ENCODE measurements around the gene PCIF1. TPM values are rescaled to one million over a fixed set of nuclear protein-coding genes. Genes with fewer than 3 reads are reported as not detected.
A peak's percentile ranks its signal among the peaks of the same experiment; 100 is the strongest.
"Not testable (repeated sequence)": the region's sequence is repeated elsewhere in the genome, so short reads cannot be mapped to it uniquely, and the experiment has no call there.

The PCIF1 gene
- 22.3 TPM for polyA plus RNA-seq (ENCODE audit: insufficient read length)

DNA sequence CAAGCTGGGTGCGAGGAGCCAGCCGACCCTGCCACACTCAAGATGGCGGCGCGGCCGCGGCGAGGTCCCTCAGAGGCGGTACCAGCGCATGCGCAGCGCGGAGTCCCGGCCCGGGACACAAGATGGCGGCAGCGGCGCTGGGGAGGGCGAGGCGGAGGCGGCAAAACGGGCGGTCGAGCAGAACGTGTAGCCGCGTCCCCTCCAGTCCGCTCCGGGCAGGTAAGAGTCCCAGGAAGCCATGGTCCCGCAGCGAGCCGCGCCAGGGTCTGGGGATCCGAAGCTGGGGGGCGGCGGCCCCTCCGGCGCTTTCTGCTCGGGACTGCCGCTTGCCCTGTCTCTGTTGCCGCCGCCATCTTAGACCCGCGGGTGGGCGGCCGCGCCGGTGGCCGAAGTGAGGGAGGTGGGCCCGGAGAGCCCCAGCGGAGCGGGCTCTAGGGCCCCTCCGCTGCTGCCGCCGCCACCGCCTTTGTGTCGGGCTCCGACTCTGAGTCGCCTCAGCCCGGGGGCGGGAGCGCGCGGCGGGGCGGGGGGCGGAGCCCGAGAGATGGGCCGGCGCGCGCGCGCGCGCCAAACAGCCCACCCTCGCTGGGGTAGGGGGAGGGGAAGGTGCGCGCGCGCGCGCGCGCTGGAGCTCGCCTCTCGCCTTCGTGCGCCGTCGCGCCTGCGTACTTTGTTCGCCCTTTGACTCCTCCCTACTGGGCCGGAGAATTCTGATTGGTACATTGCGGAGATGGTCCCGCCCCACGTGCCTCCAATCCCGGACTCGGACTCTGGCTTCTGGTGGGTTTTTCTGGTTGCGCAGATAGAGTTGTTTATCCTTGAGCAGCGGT, at the start of gene PCIF1:
Gene PCIF1 (plus strand): TSS at position 98 of the 830 bp plus-strand sequence. CDS start 4,317 bp downstream, outside the sequence.
- DNase-seq (ENCODE audit: low read depth) = peak; percentile 98

DNA sequence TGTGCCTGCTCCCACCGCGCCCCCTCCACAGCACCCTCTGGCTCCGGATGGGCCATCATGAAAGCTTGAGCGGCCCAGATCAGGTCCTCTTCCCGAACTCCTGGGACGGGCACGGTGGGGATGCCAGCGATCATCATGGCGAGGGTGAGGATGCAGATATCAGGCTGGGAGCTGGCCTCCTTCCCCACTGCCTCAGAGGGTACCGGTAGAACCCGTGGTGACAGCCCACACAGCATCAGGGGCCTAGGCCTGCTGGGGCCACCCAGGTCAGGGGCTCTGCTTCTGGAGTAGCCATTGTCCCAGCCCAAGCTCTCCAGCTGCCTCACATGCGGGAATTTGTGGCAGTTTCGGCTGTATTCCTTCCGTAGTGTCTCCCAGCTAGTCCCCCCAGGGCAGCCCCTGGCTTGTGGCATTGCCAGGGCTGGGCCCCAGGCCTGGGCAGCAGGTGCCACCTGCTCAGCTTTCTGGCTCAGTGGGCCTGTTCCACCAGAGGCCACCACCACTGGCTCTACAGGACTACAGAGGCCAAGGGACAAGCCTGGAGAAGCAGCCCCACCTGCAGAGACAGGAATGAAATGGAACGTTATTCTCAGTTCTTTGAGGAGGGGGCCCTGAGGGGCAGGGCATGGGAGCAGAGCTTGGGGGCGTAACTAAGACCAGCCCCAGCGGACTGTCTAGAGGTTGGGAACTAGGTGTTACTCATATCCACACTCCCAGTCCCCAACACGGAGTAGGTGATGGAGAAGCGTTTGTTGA, 47.7 kb upstream of the PCIF1 start:
- no peak for DNase-seq (ENCODE audit: low read depth)

DNA sequence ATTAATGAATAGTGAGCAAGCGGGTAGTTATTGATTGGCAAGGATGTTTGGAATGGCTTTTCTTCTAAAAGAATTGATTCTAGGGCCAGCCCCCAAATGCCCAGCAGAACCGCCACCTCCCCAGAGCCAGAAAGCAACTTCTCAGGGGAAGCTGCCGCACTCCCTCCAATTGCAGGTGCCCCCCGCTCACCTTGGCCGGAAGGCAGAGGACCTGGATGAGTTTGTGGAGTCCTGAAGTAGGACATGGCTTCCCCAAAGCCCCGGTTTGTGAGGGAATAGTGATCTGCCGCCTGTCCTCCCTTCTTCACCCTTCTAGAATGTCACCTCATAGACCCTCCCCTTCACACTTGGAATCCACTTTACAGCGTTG, 47.2 kb upstream of the PCIF1 start, which contains the start of gene SPATA25:
Gene SPATA25 (minus strand): TSS at position 277 of the 370 bp plus-strand sequence. CDS start 32 bp downstream, at position 245.
- DNase-seq (ENCODE audit: low read depth) = no peak

DNA sequence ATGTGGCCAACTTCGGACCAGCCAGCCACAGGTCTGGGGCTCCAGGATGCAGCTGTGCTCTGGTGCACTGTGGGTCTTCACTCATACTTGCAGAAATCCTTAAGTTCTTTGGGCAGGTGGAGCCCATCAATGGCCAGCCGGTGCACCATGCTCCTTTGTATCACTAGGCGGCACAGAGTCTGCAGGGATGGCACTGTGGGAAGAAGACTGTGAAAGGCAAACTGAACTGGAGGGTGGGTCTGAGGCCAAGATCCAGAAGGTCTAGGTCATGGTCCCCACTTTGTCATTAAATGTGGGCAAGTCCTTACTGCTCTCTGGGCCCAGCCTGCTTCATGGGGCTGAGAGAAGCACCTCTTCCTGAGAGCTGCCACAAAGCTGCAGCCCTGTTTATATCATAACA, 45.8 kb upstream of the PCIF1 start:
- DNase-seq (ENCODE audit: low read depth) = no peak

DNA sequence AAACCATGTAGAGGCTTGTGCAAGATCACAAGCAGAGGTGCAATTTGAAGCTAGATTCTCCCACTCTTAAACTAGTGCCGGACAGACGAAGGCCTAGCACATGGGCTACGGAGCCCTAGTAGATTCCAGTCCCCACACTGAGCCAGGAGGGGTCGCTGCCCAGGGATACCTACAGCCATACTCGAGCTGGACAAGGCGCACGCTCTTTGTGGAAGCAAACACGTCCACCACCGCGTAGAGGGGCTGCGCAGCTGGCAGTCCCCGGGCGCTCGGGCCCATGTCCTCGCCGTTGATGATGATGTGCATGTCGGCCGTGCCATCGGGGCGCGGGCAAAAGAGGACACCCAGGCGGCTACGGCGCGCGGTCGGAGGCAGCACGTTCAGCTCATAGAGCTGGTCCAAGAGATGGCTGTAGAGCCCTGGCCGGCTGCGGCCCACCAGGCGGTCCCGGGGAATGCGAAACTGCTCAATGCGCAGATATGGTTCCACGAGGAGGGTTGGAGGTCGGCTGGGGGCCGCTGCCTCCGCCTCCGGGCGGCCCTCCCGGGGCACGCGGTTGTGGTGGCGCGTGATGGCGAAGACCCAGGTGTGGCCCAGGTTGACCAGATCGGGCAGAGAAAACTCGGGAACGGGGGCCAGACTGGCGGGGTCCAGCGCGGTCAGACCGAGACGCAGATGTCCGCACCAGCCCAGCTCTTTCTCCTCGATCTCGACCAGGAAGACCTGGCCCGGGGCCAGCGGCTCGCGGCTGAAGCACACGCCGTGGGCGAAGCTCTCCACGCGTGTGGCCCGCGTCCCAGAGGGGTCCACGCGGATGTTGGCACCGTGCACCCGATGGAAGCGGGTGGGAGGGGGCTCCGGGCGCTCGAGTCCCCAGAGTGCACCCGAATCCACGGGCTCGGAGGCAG, 44.2 kb upstream of the PCIF1 start:
- DNase-seq (ENCODE audit: low read depth) = peak; percentile 70

DNA sequence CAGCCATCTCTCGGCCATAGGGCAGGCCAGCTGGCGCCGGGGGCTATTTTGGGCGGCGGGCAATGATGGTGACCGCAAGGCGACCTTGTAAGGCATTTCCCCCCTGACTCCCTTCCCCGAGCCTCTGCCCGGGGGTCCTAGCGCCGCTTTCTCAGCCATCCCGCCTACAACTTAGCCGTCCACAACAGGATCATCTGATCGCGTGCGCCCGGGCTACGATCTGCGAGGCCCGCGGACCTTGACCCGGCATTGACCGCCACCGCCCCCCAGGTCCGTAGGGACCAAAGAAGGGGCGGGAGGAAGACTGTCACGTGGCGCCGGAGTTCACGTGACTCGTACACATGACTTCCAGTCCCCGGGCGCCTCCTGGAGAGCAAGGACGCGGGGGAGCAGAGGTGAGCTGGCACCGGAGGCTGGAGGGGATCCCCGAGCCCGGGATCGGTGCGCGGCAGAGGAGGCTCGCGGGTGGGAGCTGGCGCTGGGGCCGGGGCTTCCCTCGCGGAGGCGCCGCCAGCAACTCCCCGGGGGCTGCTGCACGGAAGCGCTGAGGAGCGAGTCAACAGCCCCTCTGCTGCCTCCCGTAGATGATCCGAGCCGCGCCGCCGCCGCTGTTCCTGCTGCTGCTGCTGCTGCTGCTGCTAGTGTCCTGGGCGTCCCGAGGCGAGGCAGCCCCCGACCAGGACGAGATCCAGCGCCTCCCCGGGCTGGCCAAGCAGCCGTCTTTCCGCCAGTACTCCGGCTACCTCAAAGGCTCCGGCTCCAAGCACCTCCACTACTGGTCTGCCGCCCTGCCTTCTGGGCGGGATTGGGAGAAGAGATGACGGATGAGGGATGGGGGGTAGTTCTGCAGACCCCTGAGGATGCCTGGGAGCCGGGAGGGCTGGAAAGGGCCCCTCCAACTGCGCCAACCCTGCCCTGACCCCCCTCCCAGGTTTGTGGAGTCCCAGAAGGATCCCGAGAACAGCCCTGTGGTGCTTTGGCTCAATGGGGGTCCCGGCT, 43.2 kb upstream of the PCIF1 start, which contains the start of the genes CTSA and NEURL2:
Gene CTSA (plus strand): TSS at position 351 of the 999 bp plus-strand sequence. CDS start 234 bp downstream, at position 585.
Gene NEURL2 (minus strand): TSS at position 224 of the 999 bp plus-strand sequence. CDS start 217 bp downstream, at position 7.
- DNase-seq (ENCODE audit: low read depth) = peak; percentile 78

DNA sequence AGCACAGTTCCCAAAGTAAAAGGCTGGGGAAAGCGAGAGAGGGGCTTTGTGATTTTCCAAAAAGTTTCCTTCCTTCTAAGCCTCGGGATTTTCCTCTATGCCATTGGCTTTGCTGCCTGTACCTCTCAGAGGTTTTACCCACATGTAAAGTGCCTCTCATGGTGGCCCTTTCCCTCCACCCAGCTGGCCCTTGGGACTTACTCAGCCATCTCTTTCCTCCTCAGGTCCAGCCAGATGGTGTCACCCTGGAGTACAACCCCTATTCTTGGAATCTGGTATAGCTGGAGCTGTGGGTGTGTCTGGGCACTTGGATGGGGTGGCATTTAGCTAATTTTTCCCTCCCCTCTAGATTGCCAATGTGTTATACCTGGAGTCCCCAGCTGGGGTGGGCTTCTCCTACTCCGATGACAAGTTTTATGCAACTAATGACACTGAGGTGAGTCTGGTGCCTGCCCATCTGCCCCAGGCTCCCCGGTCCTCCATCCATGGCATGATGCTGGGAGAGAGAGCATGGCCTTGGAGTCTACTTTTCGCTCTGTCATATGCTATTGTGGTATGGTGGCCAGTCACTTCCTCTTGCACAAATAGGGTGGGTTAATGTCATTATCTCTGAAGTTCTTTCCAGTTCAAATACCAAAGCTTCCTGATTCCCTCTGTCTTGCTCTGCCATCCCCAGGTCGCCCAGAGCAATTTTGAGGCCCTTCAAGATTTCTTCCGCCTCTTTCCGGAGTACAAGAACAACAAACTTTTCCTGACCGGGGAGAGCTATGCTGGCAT, 42.2 kb upstream of the PCIF1 start:
- no peak for DNase-seq (ENCODE audit: low read depth)

DNA sequence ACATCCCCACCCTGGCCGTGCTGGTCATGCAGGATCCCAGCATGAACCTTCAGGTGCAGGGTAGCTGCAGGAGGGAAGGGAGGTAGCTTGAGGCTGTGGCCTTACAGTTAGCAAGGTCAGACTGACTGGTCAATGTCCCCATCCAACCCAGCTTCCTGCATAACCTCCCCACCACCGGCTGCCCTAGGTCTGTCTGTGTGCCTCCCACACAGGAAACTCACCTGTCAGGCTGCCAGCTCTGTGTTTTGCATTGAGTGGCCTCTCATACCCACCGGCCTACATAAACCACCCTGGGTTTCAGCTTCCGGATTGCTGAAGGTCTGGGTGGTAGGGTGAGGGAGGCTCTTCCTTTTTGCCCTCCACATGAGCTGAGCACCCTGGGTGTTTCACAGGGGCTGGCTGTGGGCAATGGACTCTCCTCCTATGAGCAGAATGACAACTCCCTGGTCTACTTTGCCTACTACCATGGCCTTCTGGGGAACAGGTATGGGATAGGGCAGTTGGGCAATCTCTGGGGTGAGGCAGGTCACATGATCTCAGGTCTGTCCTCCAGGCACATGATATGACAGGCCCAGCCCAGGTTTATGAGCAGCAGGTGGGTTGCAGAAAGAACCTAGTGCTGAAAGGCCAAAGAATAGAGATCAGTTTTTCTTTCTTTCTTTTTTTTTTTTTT, 41.5 kb upstream of the PCIF1 start:
- no peak for DNase-seq (ENCODE audit: low read depth)

DNA sequence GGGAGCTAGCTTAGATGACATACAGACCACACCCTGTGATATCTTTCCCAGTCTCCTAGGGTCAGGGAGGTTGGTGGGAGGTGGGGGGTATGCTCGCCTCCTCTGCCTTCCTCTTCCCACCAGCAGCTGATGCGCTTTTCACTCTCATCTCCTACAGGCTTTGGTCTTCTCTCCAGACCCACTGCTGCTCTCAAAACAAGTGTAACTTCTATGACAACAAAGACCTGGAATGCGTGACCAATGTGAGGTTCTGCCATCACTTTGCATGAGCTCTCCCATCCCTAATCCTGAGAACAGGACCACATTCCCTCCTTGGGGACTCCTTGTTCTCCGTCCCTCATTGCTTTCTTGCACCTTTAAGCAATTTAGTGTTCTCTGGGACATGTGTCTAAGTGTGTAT, 40.7 kb upstream of the PCIF1 start:
- no peak for DNase-seq (ENCODE audit: low read depth)

DNA sequence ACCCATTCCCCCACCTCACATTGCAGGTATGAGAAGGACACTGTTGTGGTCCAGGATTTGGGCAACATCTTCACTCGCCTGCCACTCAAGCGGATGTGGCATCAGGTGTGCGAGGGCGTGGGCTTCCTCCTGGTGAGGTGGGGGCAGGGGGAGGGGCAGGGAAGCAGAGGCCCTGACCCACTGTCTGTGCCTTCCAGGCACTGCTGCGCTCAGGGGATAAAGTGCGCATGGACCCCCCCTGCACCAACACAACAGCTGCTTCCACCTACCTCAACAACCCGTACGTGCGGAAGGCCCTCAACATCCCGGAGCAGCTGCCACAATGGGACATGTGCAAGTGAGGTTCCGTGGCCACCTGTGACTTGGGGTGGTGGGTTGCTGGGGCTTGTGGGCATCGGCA, 39.7 kb upstream of the PCIF1 start:
- DNase-seq (ENCODE audit: low read depth) = no peak

DNA sequence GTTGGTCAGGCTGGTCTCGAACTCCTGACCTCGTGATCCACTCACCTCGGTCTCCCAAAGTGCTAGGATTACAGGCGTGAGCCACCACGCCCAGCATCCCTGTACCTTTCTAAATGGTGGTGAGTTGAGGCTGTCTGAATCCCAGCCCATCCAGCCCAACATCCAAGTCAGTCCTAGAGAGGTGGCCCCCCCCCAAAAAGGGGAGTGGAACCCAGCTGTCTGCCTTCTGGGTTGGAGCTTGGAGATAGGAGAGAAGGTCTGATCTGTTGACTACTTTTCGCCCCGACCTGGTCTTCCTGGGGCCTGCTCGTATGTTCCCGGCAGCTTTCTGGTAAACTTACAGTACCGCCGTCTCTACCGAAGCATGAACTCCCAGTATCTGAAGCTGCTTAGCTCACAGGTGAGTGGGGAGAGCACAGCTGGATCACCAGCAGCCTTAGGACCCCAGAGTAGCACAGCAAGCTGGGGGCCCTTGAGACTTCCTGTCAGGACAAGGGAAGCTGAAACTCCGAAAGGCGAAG, 37.8 kb upstream of the PCIF1 start:
- DNase-seq (ENCODE audit: low read depth) = no peak

DNA sequence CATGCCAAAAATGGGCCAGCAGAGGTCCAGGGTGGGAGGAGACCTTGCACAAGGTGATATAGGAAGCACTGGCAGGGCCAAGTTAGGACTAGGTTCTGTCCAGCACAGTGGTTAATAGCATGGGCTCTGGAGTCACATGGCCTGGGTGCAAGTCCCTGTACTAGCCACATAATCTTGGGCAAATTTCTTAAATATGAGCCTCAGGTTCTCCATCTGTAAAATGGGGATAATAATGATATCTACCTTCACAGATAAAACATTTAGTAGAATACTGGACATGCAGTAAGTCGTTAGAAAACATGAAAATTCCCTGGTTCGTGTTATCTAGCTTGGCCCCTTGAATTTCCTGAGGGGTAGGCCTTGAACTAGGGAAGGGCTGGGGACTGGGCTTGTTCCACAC, 37.2 kb upstream of the PCIF1 start:
- DNase-seq (ENCODE audit: low read depth) = no peak

DNA sequence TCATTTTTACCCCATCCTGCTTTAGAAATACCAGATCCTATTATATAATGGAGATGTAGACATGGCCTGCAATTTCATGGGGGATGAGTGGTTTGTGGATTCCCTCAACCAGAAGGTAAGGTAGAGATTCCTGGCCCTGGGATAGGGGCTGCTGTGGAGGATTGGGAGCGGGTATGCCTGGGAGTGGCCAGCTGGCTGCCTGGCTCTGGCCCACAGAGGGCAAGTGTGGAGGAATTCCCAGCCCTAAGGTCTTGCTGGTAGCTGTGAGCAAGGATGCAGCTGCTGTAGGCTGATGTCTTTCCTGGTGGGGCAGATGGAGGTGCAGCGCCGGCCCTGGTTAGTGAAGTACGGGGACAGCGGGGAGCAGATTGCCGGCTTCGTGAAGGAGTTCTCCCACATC, 36.8 kb upstream of the PCIF1 start:
- no peak for DNase-seq (ENCODE audit: low read depth)

DNA sequence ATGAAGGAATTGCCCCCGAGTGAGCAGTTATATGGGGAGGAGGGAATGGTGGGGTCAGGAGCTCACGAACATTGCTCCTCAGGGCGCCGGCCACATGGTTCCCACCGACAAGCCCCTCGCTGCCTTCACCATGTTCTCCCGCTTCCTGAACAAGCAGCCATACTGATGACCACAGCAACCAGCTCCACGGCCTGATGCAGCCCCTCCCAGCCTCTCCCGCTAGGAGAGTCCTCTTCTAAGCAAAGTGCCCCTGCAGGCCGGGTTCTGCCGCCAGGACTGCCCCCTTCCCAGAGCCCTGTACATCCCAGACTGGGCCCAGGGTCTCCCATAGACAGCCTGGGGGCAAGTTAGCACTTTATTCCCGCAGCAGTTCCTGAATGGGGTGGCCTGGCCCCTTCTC, 36.2 kb upstream of the PCIF1 start:
- DNase-seq (ENCODE audit: low read depth) = no peak

DNA sequence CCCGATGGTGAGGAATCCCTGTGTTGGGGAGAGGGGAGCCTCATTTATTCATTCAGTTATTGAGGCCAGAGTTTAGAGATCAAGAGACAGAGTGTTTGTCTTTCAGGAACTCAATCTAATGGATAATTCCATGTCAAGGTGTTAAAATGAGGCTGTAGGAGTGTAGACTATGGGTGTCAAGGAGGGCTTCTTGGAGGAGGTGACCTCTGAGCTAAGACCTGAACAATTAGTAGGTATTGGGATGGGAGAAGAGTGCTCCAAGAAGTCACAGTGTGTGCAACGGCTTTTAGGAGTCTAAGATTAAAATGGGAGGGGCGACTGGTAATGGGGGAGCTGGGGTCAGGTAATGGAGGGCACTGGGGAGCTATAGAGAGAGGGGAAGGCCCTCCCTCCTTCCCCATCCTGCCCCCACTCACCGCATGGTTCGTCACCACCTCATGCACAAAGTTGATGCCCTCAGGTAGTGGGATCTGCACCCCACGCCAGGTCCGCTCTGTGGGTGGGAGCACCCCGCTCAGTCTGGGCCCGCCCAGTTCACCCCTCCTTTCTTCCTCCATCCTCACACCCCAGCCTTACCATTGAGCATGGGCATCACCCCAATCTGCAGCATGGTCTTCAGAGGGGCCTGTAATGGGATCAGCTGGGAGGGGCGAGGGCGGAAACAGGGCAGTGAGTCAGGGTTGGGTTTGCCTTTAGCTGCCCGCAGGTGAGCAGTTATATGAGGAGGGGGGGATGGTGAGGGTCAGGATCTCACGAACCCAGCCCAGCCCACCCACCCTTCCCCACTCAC, 35.2 kb upstream of the PCIF1 start:
- DNase-seq (ENCODE audit: low read depth) = no peak

DNA sequence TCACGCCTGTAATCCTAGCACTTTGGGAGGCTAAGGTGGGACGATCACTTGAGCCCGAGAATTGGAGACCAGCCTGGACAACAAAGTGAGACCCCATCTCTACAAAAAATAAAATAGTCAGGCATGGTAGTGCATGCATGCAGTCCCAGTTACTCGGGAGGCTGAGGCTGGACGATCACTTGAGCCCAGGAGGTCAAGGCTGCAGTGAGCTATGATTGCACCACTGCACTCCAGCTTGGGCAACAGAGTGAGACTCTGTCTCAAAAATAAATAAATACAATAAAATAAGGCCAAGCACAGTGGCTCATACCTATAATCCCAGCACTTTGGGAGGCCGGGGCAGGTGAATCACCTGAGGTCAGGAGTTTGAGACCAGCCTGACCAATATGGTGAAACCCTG, 33.2 kb upstream of the PCIF1 start:
- not testable (repeated sequence) for DNase-seq (ENCODE audit: low read depth)

DNA sequence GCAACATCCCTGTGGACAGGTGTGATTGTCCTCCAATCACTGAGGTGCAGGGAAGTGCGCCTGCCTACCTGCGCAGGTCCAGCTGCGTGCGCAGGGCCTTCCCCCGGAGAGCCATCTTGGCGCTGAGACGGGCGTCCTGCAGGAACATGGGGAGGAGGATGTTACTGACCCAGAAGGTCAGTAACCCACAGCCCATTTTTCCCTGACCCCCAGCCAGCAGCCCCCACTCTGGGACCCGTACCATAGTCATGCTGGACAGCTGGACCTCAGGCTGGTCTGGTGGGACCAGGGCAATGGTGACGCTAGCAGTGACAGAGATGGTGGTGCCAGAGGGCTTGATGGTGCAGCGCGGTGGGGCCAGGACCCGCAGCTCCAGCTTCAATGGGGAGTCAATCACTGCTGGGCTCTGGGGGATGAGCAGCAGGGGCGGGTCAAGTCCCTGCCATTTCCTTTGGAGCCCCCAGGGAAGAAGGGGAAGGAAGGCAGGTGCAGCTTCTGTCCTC, 32.2 kb upstream of the PCIF1 start:
- no peak for DNase-seq (ENCODE audit: low read depth)

All from forelimb muscle (tissue), 1 donor.